ENCODE results near the gene RAN.
A peak's percentile ranks its signal among the peaks of the same experiment; 100 is the strongest.
"Not testable (repeated sequence)": the region's sequence is repeated elsewhere in the genome, so short reads cannot be mapped to it uniquely, and the experiment has no call there.

Gene RAN

DNA sequence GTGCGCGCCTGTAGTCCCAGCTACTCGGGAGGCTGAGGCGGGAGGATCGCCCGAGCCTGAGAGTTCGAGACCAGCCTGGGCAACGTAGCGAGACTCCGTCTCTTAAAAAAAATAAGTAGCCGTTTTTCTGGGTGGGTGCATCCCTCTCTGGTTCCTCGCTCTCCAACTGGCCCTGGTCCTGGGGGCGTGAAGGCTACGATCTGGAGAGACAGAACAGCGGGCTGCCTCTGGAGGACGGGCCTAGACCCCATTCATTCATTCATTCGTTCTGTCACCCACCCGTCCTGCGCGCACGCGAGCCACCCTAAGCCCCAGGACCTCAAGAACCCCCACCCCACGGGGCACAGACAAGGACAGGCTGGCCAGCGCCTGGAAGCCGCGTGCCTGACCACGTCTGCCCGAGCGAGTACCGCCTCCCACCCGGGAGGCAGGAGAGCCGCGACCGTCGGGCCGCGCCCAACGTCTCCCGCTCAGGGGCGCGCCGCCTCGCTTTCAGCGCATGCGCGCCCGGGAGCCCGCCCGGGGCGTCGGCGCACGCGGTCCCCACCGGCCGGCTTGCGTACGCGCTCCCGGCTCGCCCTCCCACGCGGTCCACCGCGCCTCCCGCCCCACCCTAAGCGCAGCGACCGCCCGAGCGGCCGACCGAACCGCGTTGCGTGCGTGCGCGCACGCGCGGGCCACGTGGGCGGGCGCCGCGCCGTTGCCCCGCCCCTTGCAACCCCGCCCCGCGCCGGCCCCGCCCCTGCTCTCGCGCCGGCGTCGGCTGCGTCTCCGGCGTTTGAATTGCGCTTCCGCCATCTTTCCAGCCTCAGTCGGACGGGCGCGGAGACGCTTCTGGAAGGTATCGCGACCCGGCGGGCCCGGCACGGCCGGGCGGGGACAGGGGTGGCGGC lies at the start of gene RAN:
TSS of gene RAN (plus strand) at position 781 of the 893 bp plus-strand sequence. CDS start 528 bp downstream, outside the sequence.
- DNase-seq: peak; percentile 87

DNA sequence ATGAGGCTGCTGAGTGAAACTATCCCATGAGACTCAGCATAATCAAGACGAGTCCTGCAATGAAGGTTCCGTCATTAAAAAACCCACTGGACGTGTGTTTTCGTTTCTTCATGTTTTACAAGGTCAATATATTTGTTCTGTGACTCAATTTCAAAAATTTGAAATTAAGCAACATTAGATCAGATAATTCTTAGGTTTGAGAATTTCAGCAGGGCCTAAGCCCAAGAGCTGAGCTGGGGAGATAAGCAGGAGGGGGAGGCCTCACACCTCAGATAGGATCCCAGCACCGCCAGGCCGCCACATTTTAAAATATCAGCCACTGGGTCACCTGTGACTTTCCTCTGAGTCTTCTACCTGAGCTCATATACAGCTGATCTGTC lies 46.1 kb upstream of the RAN start:
- no peak for DNase-seq

DNA sequence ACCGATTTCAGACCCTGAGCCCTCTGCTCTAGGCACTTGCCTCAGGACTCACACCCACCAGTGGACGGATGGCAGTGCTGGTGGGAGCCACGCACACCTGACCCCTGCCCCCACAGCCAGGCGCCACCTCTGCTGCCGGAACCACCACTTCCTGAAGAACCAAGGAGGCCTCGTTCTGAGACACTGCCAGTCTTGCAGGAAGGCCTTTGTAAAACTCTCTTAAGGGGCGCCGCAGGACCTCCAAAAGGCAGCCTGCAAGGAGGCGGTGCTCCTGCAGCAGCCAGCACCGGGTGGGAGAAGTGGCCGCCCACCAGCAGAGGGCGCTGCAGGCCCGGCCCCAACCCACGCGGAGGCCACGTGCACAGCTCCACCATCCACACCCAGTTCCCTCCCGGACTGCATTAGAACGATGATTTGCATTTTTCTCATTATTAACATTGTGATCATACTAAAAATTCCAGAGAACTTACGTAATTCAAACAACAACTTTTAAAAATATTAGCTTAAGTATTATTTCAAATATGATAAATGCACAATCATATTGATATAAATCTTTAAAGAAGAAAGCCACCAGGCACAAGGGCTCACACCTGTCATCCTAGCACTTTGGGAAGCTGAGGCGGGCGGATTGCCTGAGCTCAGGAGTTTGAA lies 45.6 kb upstream of the RAN start:
- no peak for DNase-seq

DNA sequence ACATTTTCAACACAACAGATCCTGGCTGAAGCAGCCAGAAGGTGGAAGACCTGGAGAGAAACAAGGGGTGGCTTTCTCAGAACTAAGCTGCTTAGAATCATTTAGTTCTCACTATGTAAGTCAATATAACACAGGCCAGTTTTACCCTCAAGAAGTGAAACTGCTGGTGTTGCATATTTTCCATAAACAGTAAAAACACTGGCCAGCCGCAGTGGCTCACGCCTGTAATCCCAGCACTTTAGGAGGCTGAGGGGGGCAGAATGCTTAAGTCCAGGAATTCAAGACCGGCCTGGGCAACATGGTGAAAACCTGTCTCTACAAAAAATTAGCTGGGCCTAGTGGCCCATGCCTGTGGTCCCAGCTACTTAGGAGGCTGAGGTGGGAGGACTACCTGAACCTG lies 44.4 kb upstream of the RAN start:
- DNase-seq: no peak

DNA sequence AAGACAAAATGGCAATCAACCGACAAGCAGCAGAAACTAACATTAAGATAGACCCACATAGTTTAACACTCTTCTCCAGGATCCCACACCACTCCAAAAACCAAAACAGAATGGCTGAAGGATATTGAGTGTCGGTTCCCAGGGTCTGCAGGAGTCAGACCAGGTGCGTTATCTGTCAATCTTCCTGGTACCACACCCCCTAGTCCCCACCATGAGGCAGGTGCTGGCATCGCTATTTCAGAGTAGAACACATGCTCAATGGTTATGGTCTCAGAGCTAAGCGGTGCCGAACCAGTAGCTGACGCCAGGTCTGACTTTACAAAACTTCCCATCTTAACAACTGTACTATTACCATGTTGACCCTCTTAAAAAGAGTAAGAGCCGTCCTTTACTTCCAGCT lies 43.0 kb upstream of the RAN start:
- no peak for DNase-seq

DNA sequence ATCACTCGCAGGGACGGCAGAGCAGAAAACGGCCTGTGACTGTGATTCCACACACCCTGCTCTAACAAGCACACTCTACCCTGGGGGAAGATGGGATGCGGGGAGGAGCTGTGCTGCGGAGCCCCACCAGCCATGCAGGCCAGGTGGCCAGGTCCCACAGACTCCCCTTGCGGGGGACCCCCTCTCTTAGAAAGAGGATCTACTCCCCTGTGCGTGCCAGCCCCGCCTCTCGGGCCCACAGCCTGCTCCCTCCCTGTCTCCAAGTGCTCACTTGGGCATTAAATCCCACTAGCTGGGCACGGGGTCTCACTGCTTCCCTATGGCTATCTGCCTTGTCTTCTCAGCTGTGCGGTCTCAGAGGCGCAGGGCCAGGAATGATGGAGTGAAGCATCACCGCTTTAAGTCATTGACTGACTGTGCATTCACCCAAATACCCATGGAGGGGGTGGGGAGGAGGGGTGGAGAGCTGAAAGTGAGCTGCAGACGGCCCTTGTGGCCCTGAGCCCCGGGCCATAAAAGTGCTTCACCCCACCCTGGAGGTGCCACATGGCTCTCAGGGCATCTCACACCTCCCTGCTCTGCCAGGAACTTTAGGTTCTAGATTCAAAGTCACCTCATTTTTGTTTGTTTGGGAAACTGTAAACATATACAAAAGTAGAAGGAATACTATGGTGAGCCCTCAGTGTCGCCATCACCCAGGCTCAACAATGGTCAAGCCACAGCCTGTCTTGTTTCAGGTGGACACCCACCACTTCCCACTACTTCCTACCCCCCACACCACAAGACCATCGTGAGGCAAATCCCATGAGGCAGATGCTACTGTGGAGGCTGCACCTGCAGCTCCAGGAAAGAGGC lies 42.2 kb upstream of the RAN start:
- peak; percentile 37 for DNase-seq

DNA sequence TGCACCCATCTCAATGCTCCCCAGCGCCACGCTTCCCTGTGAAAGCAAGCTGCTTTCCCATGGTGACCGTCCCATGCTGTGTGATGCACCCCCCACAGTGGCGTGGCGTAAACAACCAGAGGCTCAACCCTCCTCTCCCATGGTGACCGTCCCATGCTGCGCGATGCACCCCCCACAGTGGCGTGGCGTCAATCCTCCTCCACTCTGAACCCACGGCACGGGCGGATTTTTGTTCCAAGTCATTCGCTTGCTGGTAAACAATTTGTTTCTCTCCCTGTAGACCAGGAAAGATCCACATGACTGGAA lies 41.7 kb upstream of the RAN start:
- DNase-seq: no peak

DNA sequence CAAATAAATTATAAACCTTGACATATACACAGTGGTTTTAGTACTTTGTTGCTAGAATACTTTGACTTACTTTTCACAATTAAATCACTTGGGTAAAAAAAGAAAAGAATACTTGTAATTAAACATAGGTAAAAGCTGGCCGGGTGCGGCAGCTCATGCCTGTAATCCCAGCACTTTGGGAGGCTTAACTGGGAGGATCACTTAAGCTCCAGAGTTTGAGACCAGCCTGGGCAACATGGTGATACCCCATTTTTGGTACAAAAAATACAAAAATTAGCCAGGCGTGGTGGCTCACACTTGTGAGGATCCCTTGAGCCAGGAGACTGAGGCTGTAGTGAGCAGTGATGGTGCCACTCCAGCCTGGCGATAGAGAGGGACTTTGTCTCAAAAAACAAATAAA lies 40.6 kb upstream of the RAN start:
- no peak for DNase-seq

DNA sequence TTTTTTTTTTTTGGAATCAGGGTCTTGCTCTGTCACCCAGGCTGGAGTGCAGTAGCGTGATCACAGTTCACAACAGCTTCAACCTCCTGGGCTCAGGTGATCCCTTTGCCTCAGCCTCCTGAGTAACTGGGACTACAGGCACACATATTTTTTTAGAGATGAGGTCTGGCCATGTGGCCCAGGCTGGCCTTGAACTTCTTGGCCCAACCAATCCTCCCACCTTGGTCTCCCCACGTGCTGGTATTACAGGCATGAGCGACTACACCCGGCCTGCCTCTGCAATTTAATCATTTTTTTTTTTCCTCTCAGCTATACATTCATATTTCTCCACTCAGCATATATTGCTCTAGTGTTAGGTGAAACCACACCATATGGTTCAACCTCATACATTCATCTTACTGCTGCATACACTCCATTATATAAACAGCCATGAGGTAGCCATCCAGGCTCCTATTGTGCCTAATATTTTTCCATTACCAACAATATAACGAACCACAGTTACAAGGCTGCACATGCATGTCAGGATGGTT lies 39.9 kb upstream of the RAN start:
- no peak for DNase-seq

DNA sequence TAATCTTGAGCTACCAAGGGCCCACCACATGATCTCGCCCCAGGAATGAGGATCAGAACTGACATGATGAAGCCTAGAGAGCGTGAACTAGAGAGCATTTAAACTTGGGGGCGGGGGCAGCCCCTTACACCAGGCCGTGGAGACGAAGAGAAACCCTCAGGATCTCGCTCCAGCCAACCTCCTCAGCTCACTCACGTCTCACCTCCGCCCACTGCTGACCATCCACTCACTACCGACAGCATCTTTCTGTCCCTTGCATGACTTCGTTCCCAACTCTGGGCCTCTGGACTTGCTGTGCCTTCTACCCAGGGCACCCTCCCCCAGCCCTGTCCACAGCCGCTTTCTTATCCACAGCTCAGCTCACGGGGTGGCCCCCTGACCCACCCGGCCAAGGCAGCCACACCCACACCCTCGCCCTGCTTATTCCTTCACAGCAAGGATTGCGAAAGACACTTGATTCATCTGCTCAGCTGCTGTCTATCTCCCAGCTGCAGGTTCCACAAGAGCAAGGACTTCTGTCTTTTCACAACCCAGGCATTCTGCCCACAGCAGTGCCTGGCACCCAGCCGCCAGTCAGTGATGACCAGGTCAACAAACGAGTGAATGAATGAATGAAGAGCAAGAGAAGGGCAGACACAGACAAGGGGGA lies 39.2 kb upstream of the RAN start:
- DNase-seq: no peak

DNA sequence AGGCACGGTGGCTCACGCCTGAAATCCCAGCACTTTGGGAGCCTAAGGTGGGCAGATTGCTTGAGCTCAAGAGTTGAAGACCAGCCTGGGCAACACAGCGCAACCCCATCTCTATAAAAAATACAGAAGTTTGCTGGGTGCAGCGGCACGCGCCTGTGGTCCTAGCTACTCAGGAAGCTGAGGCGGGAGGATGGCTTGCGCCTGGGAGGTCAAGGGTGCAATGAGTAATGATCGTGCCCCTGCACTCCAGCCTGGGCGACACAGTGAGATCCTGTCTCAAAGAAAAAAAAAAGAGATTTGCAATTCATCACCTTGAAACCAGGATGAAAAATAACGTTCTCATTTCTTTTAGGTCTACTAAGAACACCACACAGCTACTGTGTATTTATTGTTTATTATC lies 36.9 kb upstream of the RAN start:
- no peak for DNase-seq

DNA sequence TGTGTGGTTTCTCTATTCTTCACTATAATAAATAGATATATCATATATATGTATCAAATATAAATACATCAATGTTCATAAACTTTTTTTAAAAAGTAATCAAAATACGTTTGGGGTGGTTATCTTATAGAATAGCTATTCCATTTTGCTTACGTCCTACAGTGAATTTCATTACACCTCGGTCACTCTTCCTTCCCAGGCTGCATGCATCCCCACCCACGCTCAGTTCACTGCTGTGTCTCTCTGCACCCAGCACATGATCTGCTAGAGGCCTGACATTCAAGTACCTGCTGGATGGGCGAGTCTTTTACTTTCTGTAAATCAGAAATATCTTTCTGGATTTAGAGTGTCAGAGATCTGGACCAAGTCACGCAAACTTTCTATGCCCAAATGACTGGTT lies 36.4 kb upstream of the RAN start:
- no peak for DNase-seq

DNA sequence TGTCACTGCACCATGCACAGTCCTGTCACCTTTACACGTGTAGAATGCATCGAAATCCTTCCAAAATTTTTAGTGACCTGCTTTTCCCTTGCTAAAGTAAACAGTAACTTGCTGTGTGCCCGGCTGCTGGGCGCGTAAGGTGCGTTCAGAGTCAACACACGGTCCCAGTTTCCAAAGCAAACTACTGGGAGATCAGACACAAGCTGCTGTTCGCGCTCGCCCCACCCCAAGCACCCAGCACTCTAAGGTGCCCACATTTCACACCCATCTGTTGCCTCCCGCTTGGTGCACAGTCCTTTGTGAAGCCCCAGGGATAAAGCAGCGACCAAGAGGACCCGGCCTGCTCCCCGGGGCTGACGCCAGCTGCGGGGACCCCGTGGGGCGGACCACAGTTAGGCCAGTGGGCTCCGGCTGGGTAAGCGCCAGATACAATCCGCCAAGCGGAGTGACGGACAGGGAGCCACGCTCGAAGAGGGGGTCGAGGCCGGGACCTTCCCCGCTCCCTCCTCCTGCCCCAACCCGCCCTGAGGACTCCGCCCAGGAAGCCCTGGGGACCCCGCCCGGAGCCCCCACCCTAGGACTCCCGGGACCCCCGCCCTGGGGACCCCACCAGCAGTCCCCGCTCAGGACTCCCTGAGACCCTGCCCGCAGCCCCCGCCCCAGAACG lies 33.4 kb upstream of the RAN start:
- peak; percentile 71 for DNase-seq

DNA sequence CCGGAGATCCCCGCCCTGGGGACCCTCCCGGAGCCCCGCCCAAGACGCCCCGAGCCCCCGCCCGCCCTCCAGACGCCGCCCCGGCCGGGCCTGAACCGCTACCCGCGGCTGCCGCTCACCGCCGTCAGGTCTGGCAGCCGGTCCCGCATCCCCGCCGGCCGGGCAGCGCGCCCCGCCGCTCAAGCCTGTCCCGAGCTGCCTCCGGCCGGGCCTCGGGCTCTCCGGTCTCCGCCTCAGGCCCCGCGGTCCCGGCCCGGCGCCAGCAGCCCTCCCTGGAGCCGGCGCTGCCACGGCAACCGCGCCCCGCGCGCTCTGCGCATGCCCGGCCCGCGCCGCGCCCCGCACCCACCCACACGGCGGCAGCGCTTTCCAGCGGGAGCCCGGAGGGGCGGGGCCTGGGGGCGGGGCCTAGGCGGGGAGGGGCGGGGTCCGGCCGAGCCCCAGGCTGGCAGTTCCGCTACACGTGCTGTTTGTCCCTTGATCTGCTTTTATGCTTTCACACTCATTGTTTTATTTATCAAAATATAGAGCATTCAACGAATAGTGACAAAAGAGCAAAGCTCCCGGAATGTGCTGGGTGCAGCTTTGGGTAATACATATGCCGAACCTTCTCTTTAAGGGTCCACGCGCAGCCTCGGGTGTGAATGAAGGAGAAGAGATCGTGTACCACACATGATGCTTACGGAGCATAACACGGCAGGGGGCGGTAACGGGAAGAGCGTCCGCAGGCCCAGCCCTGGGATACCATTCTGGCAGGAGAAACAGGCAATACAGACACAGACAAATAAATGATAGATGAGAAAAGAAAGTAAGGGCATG lies 32.7 kb upstream of the RAN start, which contains the start of gene STX2:
TSS of gene STX2 (minus strand) at position 300 of the 819 bp plus-strand sequence. CDS start at position 149, 151 bp downstream.
- DNase-seq: peak; percentile 89

DNA sequence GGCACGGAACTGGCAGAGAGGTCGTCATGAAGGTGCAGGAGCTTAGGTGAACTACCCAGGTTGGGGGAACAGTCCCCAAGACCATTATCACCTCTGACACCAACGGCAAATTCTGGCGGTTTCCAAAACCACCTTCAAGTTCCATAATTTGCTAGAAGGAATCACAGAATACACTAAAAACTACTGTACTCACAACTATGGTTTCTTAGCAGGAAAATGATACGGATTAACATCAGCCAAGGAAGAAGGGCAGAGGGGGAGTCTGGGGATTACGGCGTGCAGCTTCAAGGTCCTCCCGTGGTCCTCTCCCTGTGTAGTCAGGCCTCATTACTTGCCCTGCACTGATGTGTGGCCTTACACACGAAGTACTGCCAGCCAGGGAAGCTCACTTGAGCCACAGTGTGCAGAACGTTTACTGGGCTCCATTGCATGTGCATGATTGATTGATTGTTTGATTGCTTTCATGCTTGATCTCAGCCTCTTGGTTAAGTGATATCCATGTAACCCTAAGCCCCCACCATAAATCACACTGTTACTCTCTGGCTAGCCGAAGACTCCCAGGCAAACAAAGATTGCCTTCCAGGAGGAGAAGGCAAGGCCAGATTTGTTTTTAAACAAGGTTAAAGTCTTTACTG lies 32.0 kb upstream of the RAN start:
- no peak for DNase-seq

DNA sequence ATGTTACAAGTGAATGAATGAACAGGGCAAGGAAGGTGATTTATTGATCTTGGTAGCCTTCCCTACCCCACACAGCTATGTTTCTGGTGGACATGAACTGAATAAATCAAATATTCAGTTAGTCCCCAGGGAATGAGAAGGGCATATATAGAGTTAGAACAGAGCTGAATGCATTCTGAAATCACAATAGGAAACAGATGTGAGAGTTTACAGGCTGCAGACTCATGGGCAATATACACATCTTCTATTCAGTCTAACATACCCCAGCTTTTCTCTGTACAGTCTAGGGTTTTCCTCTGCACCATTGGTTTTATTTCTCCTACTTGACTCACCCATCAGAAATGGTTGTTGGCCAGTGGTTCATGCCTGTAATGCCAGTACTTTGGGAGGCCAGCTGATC lies 25.5 kb upstream of the RAN start:
- DNase-seq: no peak

DNA sequence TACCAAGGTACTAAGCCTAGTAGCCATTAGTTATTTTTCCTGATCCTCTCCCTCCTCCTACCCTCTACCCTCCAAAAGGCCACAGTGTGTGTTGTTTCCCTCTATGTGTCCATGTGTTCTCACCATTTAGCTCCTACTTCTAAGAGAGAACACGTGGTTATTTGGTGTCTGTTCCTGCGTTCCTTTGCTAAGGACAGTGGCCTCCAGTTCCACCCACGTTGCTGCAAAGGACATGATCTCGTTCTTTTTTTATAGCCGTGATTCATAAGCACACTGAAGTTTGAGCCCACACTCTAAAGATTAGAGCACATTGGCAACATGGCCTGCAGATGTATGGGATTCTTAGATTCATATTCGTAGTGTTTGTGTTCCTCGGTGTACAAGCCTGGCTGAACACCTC lies 24.8 kb upstream of the RAN start:
- DNase-seq: no peak

DNA sequence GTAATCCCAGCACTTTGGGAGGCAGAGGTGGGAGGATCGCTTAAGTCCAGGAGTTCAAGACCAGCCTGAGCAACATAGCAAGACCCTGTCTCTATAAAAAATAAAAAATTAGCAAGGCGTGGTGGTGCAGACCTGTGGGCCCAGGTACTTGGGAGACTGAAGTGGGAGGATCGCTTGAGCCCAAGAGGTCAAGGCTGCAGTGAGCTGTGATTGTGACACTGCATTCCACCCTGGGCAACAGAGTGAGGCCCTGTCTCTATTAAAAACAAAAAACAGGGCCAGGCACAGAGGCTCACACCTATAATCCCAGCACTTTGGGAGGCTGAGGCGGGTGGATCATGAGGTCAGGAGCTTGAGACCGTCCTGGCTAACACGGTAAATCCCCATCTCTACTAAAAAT lies 23.8 kb upstream of the RAN start:
- not testable (repeated sequence) for DNase-seq

DNA sequence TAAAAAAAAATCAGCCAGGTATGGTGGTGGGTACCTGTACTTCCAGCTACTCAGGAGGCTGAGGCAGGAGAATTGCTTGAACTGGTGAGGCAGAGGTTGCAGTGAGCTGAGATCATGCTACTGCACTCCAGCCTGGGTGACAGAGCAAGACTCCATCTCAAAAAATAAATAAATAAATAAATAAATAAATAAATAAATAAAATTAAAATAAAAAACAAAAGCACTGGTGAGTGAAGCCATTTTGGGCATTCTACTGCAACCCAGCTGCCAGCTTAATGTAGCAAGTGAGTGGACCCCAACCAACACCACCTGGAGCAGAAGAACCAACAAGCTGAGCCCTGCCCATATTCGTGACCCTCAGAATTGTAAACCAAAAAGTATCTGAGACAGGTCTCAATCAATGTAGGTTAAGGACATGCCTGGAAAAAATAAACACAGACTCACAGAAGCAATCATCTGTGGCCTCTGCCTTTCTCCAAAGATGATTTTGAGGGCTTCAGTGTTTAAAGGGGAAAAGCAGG lies 23.0 kb upstream of the RAN start:
- DNase-seq: not testable (repeated sequence)

Data from retina (tissue), 1 donor.